ENCODE results near the gene NHLRC3. TPM values are rescaled to one million over a fixed set of nuclear protein-coding genes. Genes with fewer than 3 reads are reported as not detected.

NHLRC3 gene
- total and polyA plus RNA-seq, 4 donors: 9.0 to 60.3 (median 18.1) TPM

DNA sequence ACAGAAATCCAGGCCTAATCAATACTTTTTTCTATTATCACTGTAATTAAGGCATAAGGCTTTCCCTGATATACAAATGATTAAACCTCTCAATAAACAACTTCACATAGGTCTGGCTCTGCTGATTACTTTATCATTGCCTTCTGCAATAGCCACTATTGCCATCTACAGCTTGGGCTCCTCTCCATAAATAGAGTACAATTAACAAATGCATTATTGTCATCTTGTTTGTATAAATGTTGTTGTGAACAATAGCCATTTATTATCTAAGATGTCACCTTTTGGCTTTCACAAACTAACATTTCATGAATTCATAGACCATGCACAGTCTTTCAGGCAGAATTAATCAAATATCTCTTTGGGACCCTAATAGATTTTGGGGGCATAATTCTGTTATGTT, 53.3 kb downstream of the NHLRC3 start:
- ATAC-seq (ENCODE audit: insufficient read depth, low FRiP score) (no peak), DNase-seq (no peak)
- Histone ChIP-seq H3K9me3 (ENCODE audit: control insufficient read depth in 4 of 4, insufficient read depth in 3 of 4, low read length in 3 of 4) (no peaks in the 10 kb centered on the region), H3K27ac (ENCODE audit: low read depth in 1 of 2, low read length in 1 of 2) (no peak overlapping the region), H3K9ac (ENCODE audit: insufficient read depth in 1 of 2, low read length in 2 of 2) (no peak overlapping the region), H3K36me3 (ENCODE audit: control insufficient read depth in 4 of 4, insufficient read depth in 4 of 4, low read length in 4 of 4) (no peaks in the 10 kb centered on the region), H3K4me1 (ENCODE audit: control insufficient read depth in 5 of 5, insufficient read depth in 5 of 5, low read length in 5 of 5) (no peaks in the 10 kb centered on the region), H3K4me3 (no peak overlapping the region), H3K27me3 (ENCODE audit: control insufficient read depth in 3 of 3, insufficient read depth in 3 of 3, low read length in 2 of 3) (no peaks in the 10 kb centered on the region)
- TF ChIP-seq, protein P1, sequence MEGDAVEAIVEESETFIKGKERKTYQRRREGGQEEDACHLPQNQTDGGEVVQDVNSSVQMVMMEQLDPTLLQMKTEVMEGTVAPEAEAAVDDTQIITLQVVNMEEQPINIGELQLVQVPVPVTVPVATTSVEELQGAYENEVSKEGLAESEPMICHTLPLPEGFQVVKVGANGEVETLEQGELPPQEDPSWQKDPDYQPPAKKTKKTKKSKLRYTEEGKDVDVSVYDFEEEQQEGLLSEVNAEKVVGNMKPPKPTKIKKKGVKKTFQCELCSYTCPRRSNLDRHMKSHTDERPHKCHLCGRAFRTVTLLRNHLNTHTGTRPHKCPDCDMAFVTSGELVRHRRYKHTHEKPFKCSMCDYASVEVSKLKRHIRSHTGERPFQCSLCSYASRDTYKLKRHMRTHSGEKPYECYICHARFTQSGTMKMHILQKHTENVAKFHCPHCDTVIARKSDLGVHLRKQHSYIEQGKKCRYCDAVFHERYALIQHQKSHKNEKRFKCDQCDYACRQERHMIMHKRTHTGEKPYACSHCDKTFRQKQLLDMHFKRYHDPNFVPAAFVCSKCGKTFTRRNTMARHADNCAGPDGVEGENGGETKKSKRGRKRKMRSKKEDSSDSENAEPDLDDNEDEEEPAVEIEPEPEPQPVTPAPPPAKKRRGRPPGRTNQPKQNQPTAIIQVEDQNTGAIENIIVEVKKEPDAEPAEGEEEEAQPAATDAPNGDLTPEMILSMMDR (IDR thresholded peaks at IDR 0.05; ENCODE audit: control extremely low read depth, extremely low read depth): no peak

DNA sequence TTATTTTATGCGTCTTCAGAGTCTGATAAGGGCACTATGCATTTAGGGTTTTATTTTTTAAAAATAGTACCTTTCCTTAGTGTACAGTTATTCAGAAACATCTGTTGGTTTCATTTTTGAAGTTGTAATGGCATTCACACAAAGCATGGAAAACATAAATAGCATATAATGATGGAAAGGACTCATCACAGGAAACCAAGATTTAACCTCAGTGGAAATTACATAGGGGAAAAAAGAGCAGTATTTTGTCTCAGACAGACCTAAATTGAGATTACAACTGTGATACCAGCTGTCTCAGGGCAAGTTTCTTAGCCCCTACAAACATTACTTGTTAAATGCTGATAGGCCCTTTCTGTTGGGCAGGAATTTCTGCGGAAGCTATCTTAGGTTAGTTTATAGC, 57.2 kb downstream of the NHLRC3 start:
- WGBS, 2 donors: 87 to 89% methylated on average over 2 of the region's 2 CpGs
- DNase-seq (no peak), ATAC-seq (ENCODE audit: insufficient read depth, low FRiP score) (no peak)

GRCh38 chr13:39099231-39099630, 61.0 kb downstream of the NHLRC3 start:
- H3K9me3 ChIP-seq (ENCODE audit: control insufficient read depth in 4 of 4, insufficient read depth in 3 of 4, low read length in 3 of 4): no peaks in the 10 kb centered on the region
- no peak overlapping the region for H3K4me3 ChIP-seq
- TF ChIP-seq, protein P1 (IDR thresholded peaks at IDR 0.05; ENCODE audit: control extremely low read depth, extremely low read depth): no peak
- DNase-seq: no peak
- no peaks in the 10 kb centered on the region for H3K27me3 ChIP-seq (ENCODE audit: control insufficient read depth in 3 of 3, insufficient read depth in 3 of 3, low read length in 2 of 3)
- no peaks in the 10 kb centered on the region for H3K36me3 ChIP-seq (ENCODE audit: control insufficient read depth in 4 of 4, insufficient read depth in 4 of 4, low read length in 4 of 4)
- no peak overlapping the region for H3K9ac ChIP-seq (ENCODE audit: insufficient read depth in 1 of 2, low read length in 2 of 2)
- no peaks in the 10 kb centered on the region for H3K4me1 ChIP-seq (ENCODE audit: control insufficient read depth in 5 of 5, insufficient read depth in 5 of 5, low read length in 5 of 5)
- no peak overlapping the region for H3K27ac ChIP-seq (ENCODE audit: low read depth in 1 of 2, low read length in 1 of 2)
- ATAC-seq (ENCODE audit: insufficient read depth, low FRiP score): no peak

More for the DNA sequence above, 57.2 kb downstream of the NHLRC3 start:
- TF ChIP-seq, protein P1 (IDR thresholded peaks at IDR 0.05; ENCODE audit: control extremely low read depth, extremely low read depth): no peak
- Histone ChIP-seq H3K4me3 (no peak overlapping the region), H3K36me3 (ENCODE audit: control insufficient read depth in 4 of 4, insufficient read depth in 4 of 4, low read length in 4 of 4) (no peaks in the 10 kb centered on the region), H3K27me3 (ENCODE audit: control insufficient read depth in 3 of 3, insufficient read depth in 3 of 3, low read length in 2 of 3) (no peaks in the 10 kb centered on the region), H3K4me1 (ENCODE audit: control insufficient read depth in 5 of 5, insufficient read depth in 5 of 5, low read length in 5 of 5) (no peaks in the 10 kb centered on the region), H3K27ac (ENCODE audit: low read depth in 1 of 2, low read length in 1 of 2) (no peak overlapping the region), H3K9me3 (ENCODE audit: control insufficient read depth in 4 of 4, insufficient read depth in 3 of 4, low read length in 3 of 4) (no peaks in the 10 kb centered on the region), H3K9ac (ENCODE audit: insufficient read depth in 1 of 2, low read length in 2 of 2) (no peak overlapping the region)

Other genes with a start within 250 kb of the NHLRC3 start
- gene STOML3, start 47.6 kb upstream of the NHLRC3 start, total RNA-seq: 1 to 10 TPM; 5.1 to 9.8 TPM
- 1 to 10 TPM; 2.0 to 3.8 TPM for gene STOML3, start 47.6 kb upstream of the NHLRC3 start, polyA plus RNA-seq
- gene PROSER1, start 367 bp upstream of the NHLRC3 start, total RNA-seq: 10 to 100 TPM; 31.7 to 59.6 TPM
- 10 to 100 TPM; 13.0 to 16.6 TPM for gene PROSER1, start 367 bp upstream of the NHLRC3 start, polyA plus RNA-seq

Data from lung (tissue), 12 donors.